ENCODE results near the gene DOC2A. TPM values are rescaled to one million over a fixed set of nuclear protein-coding genes. Genes with fewer than 3 reads are reported as not detected.

The DOC2A gene
- total and polyA plus RNA-seq, 10 donors, result 0.74 to 4.8 (median 2.5) TPM

- WGBS, 5 donors, result 83 to 94% (median 90%) methylated on average over 13 to 18 of the region's 18 CpGs
- peaks cover 3 to 77% (median 32%) of the 10 kb centered on the region in 7 donors for H3K27me3 ChIP-seq (replicated peaks in 1 of 7)
- intact Hi-C loops (cut with DNase I; ENCODE audit: low total_unique reads), result no loop called here
Observed at GRCh38 chr16:30026449-30026848, 15.6 kb upstream of the DOC2A start.

DNA sequence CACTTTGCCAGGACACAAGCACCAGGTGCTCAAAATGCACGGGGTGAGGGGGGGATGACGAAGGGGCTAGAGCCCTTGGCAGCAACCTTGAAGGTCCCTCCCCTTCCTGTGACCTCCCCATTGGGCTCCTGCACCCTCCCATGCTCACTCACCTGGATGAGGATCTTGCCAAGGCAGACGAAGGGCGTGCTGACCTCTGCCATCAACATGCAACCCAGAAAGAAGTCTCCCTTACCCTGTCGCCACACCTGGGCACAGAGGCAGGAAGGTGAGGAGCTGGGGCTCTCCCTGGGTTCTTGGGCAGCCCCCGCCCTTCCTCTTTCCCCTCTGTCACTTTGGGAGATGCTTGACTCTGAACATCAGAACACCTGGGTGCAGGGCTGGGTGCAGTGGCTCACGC lies 14.7 kb upstream of the DOC2A start:
- no peak overlapping the region for H3K4me3 ChIP-seq
- no peak overlapping the region for H3K27ac ChIP-seq
- DNase-seq, result no peak
- no peaks in the 10 kb centered on the region for H3K36me3 ChIP-seq
- 54 to 70% (median 64%) methylated on average over 6 to 7 of the region's 7 CpGs for WGBS, 5 donors
- no peaks in the 10 kb centered on the region for H3K9me3 ChIP-seq
- intact Hi-C loops (cut with DNase I; ENCODE audit: low total_unique reads), result no loop called here
- peaks cover 0 to 69% (median 25%) of the 10 kb centered on the region in 7 donors for H3K27me3 ChIP-seq (replicated peaks in 1 of 7)
- TF ChIP-seq POLR2AphosphoS5 (IDR thresholded peaks at IDR 0.05) (no peak), POLR2A (IDR thresholded peaks at IDR 0.05) (no peak), CTCF (IDR thresholded peaks at IDR 0.05 in 8 of 11, conservative IDR thresholded peaks at IDR 0.05 in 3 of 11) (no peak)
- peaks cover 0 to 17% (median 14%) of the 10 kb centered on the region in 6 donors for H3K4me1 ChIP-seq

More at GRCh38 chr16:30026449-30026848, 15.6 kb upstream of the DOC2A start:
- no peak overlapping the region for H3K27ac ChIP-seq
- no peak overlapping the region for H3K4me3 ChIP-seq
- H3K36me3 ChIP-seq, result no peaks in the 10 kb centered on the region
- no peak for DNase-seq
- peaks cover 0 to 17% (median 12%) of the 10 kb centered on the region in 6 donors for H3K4me1 ChIP-seq
- no peaks in the 10 kb centered on the region for H3K9me3 ChIP-seq
- TF ChIP-seq CTCF (IDR thresholded peaks at IDR 0.05 in 8 of 11, conservative IDR thresholded peaks at IDR 0.05 in 3 of 11), result no peak
- no peak for TF ChIP-seq POLR2AphosphoS5 (IDR thresholded peaks at IDR 0.05)
- no peak for TF ChIP-seq POLR2A (IDR thresholded peaks at IDR 0.05)

DNA sequence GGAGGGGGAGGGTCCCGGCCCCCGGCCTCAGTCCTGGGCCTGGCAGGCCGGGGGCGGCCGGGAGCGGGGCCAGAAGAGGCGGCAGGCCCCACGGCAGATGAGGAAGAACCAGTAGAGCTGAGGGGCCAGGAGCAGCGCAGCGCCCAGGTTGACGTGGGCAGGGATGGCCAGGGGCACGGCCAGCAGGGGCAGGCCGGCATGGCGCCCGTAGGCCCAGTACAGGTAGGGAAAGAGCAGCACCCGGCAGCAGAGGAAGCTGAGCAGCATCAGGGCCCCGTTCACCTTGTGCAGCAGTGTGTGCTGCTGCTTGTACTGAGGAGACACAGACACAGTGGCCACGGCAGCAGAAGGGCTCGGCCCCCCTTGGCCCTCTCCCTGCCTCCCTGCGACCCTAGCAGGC lies 14.3 kb upstream of the DOC2A start:
- Histone ChIP-seq H3K27me3 (replicated peaks in 1 of 7) (peaks cover 0 to 64% (median 22%) of the 10 kb centered on the region in 7 donors), H3K36me3 (no peaks in the 10 kb centered on the region), H3K4me3 (no peak overlapping the region), H3K27ac (no peak overlapping the region), H3K4me1 (peaks cover 0 to 18% (median 15%) of the 10 kb centered on the region in 6 donors), H3K9me3 (no peaks in the 10 kb centered on the region)
- WGBS, 5 donors, result 70 to 85% (median 73%) methylated on average over 8 to 20 of the region's 20 CpGs
- no peak for DNase-seq
- intact Hi-C loops (cut with DNase I; ENCODE audit: low total_unique reads), result no loop called here
- TF ChIP-seq CTCF (IDR thresholded peaks at IDR 0.05 in 8 of 11, conservative IDR thresholded peaks at IDR 0.05 in 3 of 11), result no peak
- TF ChIP-seq POLR2A (IDR thresholded peaks at IDR 0.05), result no peak
- no peak for TF ChIP-seq POLR2AphosphoS5 (IDR thresholded peaks at IDR 0.05)

DNA sequence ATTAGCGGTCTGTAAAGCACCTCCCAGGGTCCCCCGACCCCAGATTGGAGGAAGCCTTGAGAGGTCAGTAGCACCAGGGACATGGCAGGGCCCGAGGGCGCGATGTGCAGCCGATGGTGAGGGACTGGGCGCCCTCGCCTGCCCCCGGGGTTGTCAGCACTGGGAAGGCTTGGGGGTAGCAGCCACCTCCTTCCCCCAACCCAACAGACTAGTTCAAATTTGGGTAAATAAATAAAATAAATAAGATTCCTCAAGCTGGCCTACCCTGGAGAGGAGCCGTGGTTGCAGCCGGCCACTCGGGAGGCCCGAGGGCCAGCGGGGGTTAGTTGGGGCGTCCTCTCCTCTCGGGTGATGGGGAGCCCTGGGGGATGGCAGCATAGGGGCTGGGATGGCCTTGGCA lies 13.6 kb upstream of the DOC2A start:
- TF ChIP-seq CTCF (IDR thresholded peaks at IDR 0.05 in 8 of 11, conservative IDR thresholded peaks at IDR 0.05 in 3 of 11) (no peak), POLR2A (IDR thresholded peaks at IDR 0.05) (no peak), POLR2AphosphoS5 (IDR thresholded peaks at IDR 0.05) (no peak)
- Histone ChIP-seq H3K27ac (no peak overlapping the region), H3K4me3 (no peak overlapping the region), H3K36me3 (no peaks in the 10 kb centered on the region), H3K27me3 (replicated peaks in 1 of 7) (peaks cover 0 to 57% (median 15%) of the 10 kb centered on the region in 7 donors), H3K4me1 (peaks cover 0 to 18% (median 15%) of the 10 kb centered on the region in 6 donors), H3K9me3 (no peaks in the 10 kb centered on the region)
- intact Hi-C loops (cut with DNase I; ENCODE audit: low total_unique reads), result loop anchor here (5.0 kb wide), 1 partner anchor 322 kb away; no protein-coding TSS in a partner anchor
- DNase-seq, result no peak
- 78 to 86% (median 83%) methylated on average over 16 of the region's 16 CpGs for WGBS, 5 donors
